ENCODE results near the gene ITGB5. TPM values are rescaled to one million over a fixed set of nuclear protein-coding genes. Genes with fewer than 3 reads are reported as not detected.
A peak's percentile ranks its signal among the peaks of the same experiment; 100 is the strongest.

The ITGB5 gene
- total RNA-seq (2021) (116 and 125 TPM in 2 replicates), Bru-seq, nascent RNA (percentile 80 among the genes with signal in this experiment), BruChase-seq, experiment 1, labeled RNA remaining after a 2-hour chase (percentile 68 among the genes with signal in this experiment), BruChase-seq, experiment 2, labeled RNA remaining after a 6-hour chase (percentile 75 among the genes with signal in this experiment)
- long read RNA-seq, full-length matches to known transcripts = 172 of 272 reads
- long read RNA-seq, partial matches to known transcripts = 20 of 272 reads
- long read RNA-seq, other reads (novel, unspliced or antisense) = 80 of 272 reads

- POLR2A ChIA-PET (ENCODE audit: low non-redundant PET) = interaction anchor here (0.6 kb wide), 2 partner anchors 22 to 124 kb away, joined by 3 read pairs; no protein-coding TSS in a partner anchor
- peak within 1 kb of the TSS; percentile 88 for H3K27ac ChIP-seq (ENCODE audit: low read depth, low read length, poor library complexity, severe bottlenecking)
- no peaks in the 10 kb centered on the region for H3K36me3 ChIP-seq (ENCODE audit: insufficient read depth, low read length, poor library complexity, severe bottlenecking)
- no peak for TF ChIP-seq EZH2 (IDR thresholded peaks at IDR 0.05; ENCODE audit: borderline replicate concordance, low read depth, low read length, poor library complexity, severe bottlenecking)
- TF ChIP-seq CTCF (conservative IDR thresholded peaks at IDR 0.05; ENCODE audit: low read depth, low read length) = no peak
- CTCF ChIA-PET = interaction anchor here (0.6 kb wide), 1 partner anchor 127 kb away, joined by 3 read pairs; no protein-coding TSS in a partner anchor
- H3K4me1 ChIP-seq (ENCODE audit: insufficient read depth, low read length, poor library complexity, severe bottlenecking) = peaks cover 32% of the 10 kb centered on the region
- DNase-seq (ENCODE audit: low spot score) = peak; percentile 82
- H3K9me3 ChIP-seq (ENCODE audit: low read depth, low read length, poor library complexity, severe bottlenecking) = no peaks in the 10 kb centered on the region
- intact Hi-C loops (cut with micrococcal nuclease; ENCODE audit: unreplicated experiment) = loop anchor here (5.0 kb wide), 1 partner anchor 125 kb away; no protein-coding TSS in a partner anchor
- no TSS peak for BruUV-seq (replicated peaks)
- peak within 1 kb of the TSS; percentile 85 for H3K4me3 ChIP-seq (ENCODE audit: low read depth, low read length, poor library complexity, severe bottlenecking)
- no peaks in the 10 kb centered on the region for H3K27me3 ChIP-seq (replicated peaks; ENCODE audit: insufficient read depth, low read depth, low read length, poor library complexity)
These were observed at the start of gene ITGB5 for GRCh38 chr3:124887177-124887931. ITGB5 (minus strand) TSS chr3:124887365; CDS start chr3:124887000, 365 bp downstream.

GRCh38 chr3:124935794-124936542 lies 48.8 kb upstream of the ITGB5 start:
- Histone ChIP-seq H3K27ac (ENCODE audit: low read depth, low read length, poor library complexity, severe bottlenecking) (no peak overlapping the region), H3K36me3 (ENCODE audit: insufficient read depth, low read length, poor library complexity, severe bottlenecking) (no peaks in the 10 kb centered on the region), H3K4me1 (ENCODE audit: insufficient read depth, low read length, poor library complexity, severe bottlenecking) (peaks cover 6% of the 10 kb centered on the region), H3K4me3 (ENCODE audit: low read depth, low read length, poor library complexity, severe bottlenecking) (no peak overlapping the region), H3K27me3 (replicated peaks; ENCODE audit: insufficient read depth, low read depth, low read length, poor library complexity) (no peaks in the 10 kb centered on the region), H3K9me3 (ENCODE audit: low read depth, low read length, poor library complexity, severe bottlenecking) (no peaks in the 10 kb centered on the region)
- ChIA-PET CTCF (no interaction called here), POLR2A (ENCODE audit: low non-redundant PET) (no interaction called here)
- intact Hi-C loops (cut with micrococcal nuclease; ENCODE audit: unreplicated experiment) = no loop called here
- no TSS peak for BruUV-seq (replicated peaks)
- no peak for DNase-seq (ENCODE audit: low spot score)
- TF ChIP-seq EZH2 (IDR thresholded peaks at IDR 0.05; ENCODE audit: borderline replicate concordance, low read depth, low read length, poor library complexity, severe bottlenecking) (no peak), CTCF (conservative IDR thresholded peaks at IDR 0.05; ENCODE audit: low read depth, low read length) (no peak)

- H3K36me3 ChIP-seq (ENCODE audit: insufficient read depth, low read length, poor library complexity, severe bottlenecking) = no peaks in the 10 kb centered on the region
- TF ChIP-seq EZH2 (IDR thresholded peaks at IDR 0.05; ENCODE audit: borderline replicate concordance, low read depth, low read length, poor library complexity, severe bottlenecking) (no peak), CTCF (conservative IDR thresholded peaks at IDR 0.05; ENCODE audit: low read depth, low read length) (no peak)
- ChIA-PET POLR2A (ENCODE audit: low non-redundant PET) (no interaction called here), CTCF (no interaction called here)
- no peak overlapping the region for H3K27ac ChIP-seq (ENCODE audit: low read depth, low read length, poor library complexity, severe bottlenecking)
- no peaks in the 10 kb centered on the region for H3K9me3 ChIP-seq (ENCODE audit: low read depth, low read length, poor library complexity, severe bottlenecking)
- DNase-seq (ENCODE audit: low spot score) = no peak
- H3K4me1 ChIP-seq (ENCODE audit: insufficient read depth, low read length, poor library complexity, severe bottlenecking) = peaks cover 6% of the 10 kb centered on the region
- no peak overlapping the region for H3K4me3 ChIP-seq (ENCODE audit: low read depth, low read length, poor library complexity, severe bottlenecking)
- no peaks in the 10 kb centered on the region for H3K27me3 ChIP-seq (replicated peaks; ENCODE audit: insufficient read depth, low read depth, low read length, poor library complexity)
- BruUV-seq (replicated peaks) = no TSS peak
- intact Hi-C loops (cut with micrococcal nuclease; ENCODE audit: unreplicated experiment) = no loop called here
These were observed 48.1 kb upstream of the ITGB5 start for GRCh38 chr3:124935264-124935663.
